H1 (cell line): Measurements from ENCODE around the gene ZNF575. TPM values are rescaled to one million over a fixed set of nuclear protein-coding genes. Genes with fewer than 3 reads are reported as not detected.

Experiments used
- BRCA1 ChIP-seq: IDR thresholded peaks from 2 replicates; pipeline ENCODE4 v1.6.1; 2012; ENCODE audit warnings: low read depth, low read length, improper control_type of control experiment
- CREB1 ChIP-seq: IDR thresholded peaks from 2 replicates; pipeline ENCODE4 v1.6.1; 2012; ENCODE audit warnings: inconsistent platforms
- CTBP2 ChIP-seq: IDR thresholded peaks from 2 replicates; pipeline ENCODE4 v1.7.0; 2011; ENCODE audit warnings: borderline replicate concordance, mild to moderate bottlenecking, moderate library complexity, mixed read lengths, low read length; ENCODE audit not compliant: insufficient read depth, insufficient read length
- HDAC6 ChIP-seq: IDR thresholded peaks from one replicate; pipeline ENCODE4 v1.7.1; 2012; ENCODE audit warnings: low read depth, mild to moderate bottlenecking, inconsistent platforms, low read length, moderate library complexity
- JUND ChIP-seq: IDR thresholded peaks from 2 replicates; pipeline ENCODE4 v1.6.1; 2011; ENCODE audit warnings: mild to moderate bottlenecking, improper control_type of control experiment, low read length
- KDM5A ChIP-seq: fragments of 200-600 bp; IDR thresholded peaks from 2 replicates; pipeline ENCODE4 v1.7.1; 2012; ENCODE audit warnings: mild to moderate bottlenecking, low read length, inconsistent platforms, mixed read lengths
- MAFK ChIP-seq: IDR thresholded peaks from 2 replicates; pipeline ENCODE4 v1.6.1; 2012; ENCODE audit warnings: low read depth, mild to moderate bottlenecking, improper control_type of control experiment, low read length
- PHF8 ChIP-seq: fragments of 200-600 bp; sonication (generic); conservative IDR thresholded peaks from 2 replicates; pipeline ENCODE4 v1.7.1; 2012; ENCODE audit warnings: low read depth, mild to moderate bottlenecking, inconsistent platforms, low read length, moderate library complexity
- POLR2A ChIP-seq, 2 experiments: IDR thresholded peaks; 1 replicate in 1 of 2; 2 replicates in 1 of 2; pipeline ENCODE4 v1.6.1; 2011; ENCODE audit warnings: low read depth in 2 of 2, low read length in 2 of 2, mild to moderate bottlenecking in 2 of 2; ENCODE audit errors: control extremely low read depth in 1 of 2
- POLR2AphosphoS5 ChIP-seq: IDR thresholded peaks from 2 replicates; pipeline ENCODE4 v1.6.1; 2011; ENCODE audit warnings: low read depth, low read length
- POU5F1 ChIP-seq: IDR thresholded peaks from 2 replicates; pipeline ENCODE4 v1.6.1; 2011; ENCODE audit warnings: low read depth, mild to moderate bottlenecking, low read length, moderate library complexity
- RAD21 ChIP-seq, 2 experiments: IDR thresholded peaks in 1 of 2; conservative IDR thresholded peaks in 1 of 2; 2 replicates each; pipeline ENCODE4 v1.6.1; 2011; ENCODE audit warnings: low read depth in 2 of 2, low read length in 2 of 2, improper control_type of control experiment in 1 of 2, inconsistent platforms in 1 of 2, mild to moderate bottlenecking in 1 of 2, moderate library complexity in 1 of 2
- RBBP5 ChIP-seq: IDR thresholded peaks from 2 replicates; pipeline ENCODE4 v1.7.1; 2012; ENCODE audit warnings: low read depth, mild to moderate bottlenecking, inconsistent platforms, low read length, moderate library complexity, borderline replicate concordance
- RNF2 ChIP-seq: fragments of 200-900, 300-1000 bp; sonication (generic); IDR thresholded peaks from 2 replicates; pipeline ENCODE4 v1.7.1; 2016; ENCODE audit warnings: borderline replicate concordance, low read depth, mild to moderate bottlenecking, antibody characterized with exemption, low read length; ENCODE audit not compliant: poor library complexity, severe bottlenecking; ENCODE audit errors: missing control alignments
- SAP30 ChIP-seq: fragments of 300-600 bp; sonication (generic); IDR thresholded peaks from 2 replicates; pipeline ENCODE4 v1.7.1; 2012; ENCODE audit warnings: low read length, moderate library complexity, mild to moderate bottlenecking, inconsistent platforms; ENCODE audit not compliant: insufficient read depth, insufficient replicate concordance
- SIN3A ChIP-seq, 2 experiments: IDR thresholded peaks in 1 of 2; conservative IDR thresholded peaks in 1 of 2; 2 replicates each; pipeline ENCODE4 v1.6.1; 2011 to 2012; ENCODE audit warnings: low read length in 2 of 2, improper control_type of control experiment in 1 of 2, low read depth in 1 of 2, mild to moderate bottlenecking in 1 of 2
- SIRT6 ChIP-seq: IDR thresholded peaks from one replicate; pipeline ENCODE4 v1.7.1; 2012; ENCODE audit warnings: low read length, inconsistent platforms
- SIX5 ChIP-seq: IDR thresholded peaks from 2 replicates; pipeline ENCODE4 v1.6.1; 2011; ENCODE audit warnings: mild to moderate bottlenecking, low read depth, low read length
- SP2 ChIP-seq: IDR thresholded peaks from 2 replicates; pipeline ENCODE4 v1.6.1; 2012; ENCODE audit warnings: mild to moderate bottlenecking, low read length, inconsistent platforms
- ZNF274 ChIP-seq: IDR thresholded peaks from 2 replicates; pipeline ENCODE4 v1.7.0; 2012; ENCODE audit warnings: low read length, borderline replicate concordance; ENCODE audit errors: extremely low read depth
- polyA plus RNA-seq, 7 experiments: library from polyadenylated mRNA; depleted of rRNA in 3 of 7; stranded (reverse) in 5 of 7; unstranded in 2 of 7; fragments of >200 nt in 5 of 7; fragments of 200-250 nt in 2 of 7; gene quantifications; 1 replicate in 5 of 7; 2 replicates in 1 of 7; 4 replicates in 1 of 7; pipeline versions ENCODE4 v1.2.1 to v1.2.3, GENCODE V29; 2011 to 2013; ENCODE audit warnings: missing spikeins in 2 of 7, mixed read lengths in 2 of 7
- total RNA-seq: library from RNA; stranded (reverse); fragmentation: NEBNext Ultra II Directional; extraction: Animal tissue kit (Norgen Biotek cat#: 25700); gene quantifications from 2 replicates; pipeline ENCODE4 v1.2.1, GENCODE V29; 2021
- TF ChIP-seq, protein P1 (sequence below): IDR thresholded peaks from 2 replicates; pipeline ENCODE4 v1.6.1; 2011; ENCODE audit warnings: low read length, improper control_type of control experiment
- TF ChIP-seq, protein P2 (sequence below): IDR thresholded peaks from 2 replicates; pipeline ENCODE4 v1.6.1; 2011; ENCODE audit warnings: low read depth, mild to moderate bottlenecking, low read length; ENCODE audit not compliant: insufficient read depth

Gene ZNF575
- total and polyA plus RNA-seq, 2 of the 8 experiments (the other 6 are each of a cell fraction or from before 2014, with no cell fraction given), result 0.05 TPM; not detected in 1

GRCh38 chr19:43575156-43575950 lies 42.4 kb downstream of the ZNF575 start, which contains the start of the genes PINLYP and XRCC1 (continued):
- TF ChIP-seq RNF2, result no peak
- peak; percentile 77; the same call in 1 of the 2 replicates for TF ChIP-seq POLR2AphosphoS5
- TF ChIP-seq CREB1, result peak; percentile 94
- TF ChIP-seq SIRT6, result no peak
- no peak for TF ChIP-seq RBBP5
- peak; percentile 18 to 66 for TF ChIP-seq POLR2A (IDR thresholded peaks at IDR 0.05; ENCODE audit: control extremely low read depth in 1 of 2, low read depth in 2 of 2, low read length in 2 of 2)
- peak; percentile 32 for TF ChIP-seq KDM5A
- TF ChIP-seq SP2, result no peak
- no peak for TF ChIP-seq BRCA1
- no peak for TF ChIP-seq MAFK
- TF ChIP-seq SIN3A (conservative IDR thresholded peaks at IDR 0.05 in 1 of 2, IDR thresholded peaks at IDR 0.05 in 1 of 2; ENCODE audit: low read depth in 1 of 2, low read length in 2 of 2), result peak; percentile 20 to 84; a peak in 3 of 4 replicates
- TF ChIP-seq HDAC6, result no peak
- TF ChIP-seq SIX5, result no peak
- peak; percentile 42; the same call in 1 of the 2 replicates for TF ChIP-seq PHF8
- TF ChIP-seq, protein P1, sequence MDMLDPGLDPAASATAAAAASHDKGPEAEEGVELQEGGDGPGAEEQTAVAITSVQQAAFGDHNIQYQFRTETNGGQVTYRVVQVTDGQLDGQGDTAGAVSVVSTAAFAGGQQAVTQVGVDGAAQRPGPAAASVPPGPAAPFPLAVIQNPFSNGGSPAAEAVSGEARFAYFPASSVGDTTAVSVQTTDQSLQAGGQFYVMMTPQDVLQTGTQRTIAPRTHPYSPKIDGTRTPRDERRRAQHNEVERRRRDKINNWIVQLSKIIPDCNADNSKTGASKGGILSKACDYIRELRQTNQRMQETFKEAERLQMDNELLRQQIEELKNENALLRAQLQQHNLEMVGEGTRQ, result no peak
- TF ChIP-seq RAD21 (IDR thresholded peaks at IDR 0.05 in 1 of 2, conservative IDR thresholded peaks at IDR 0.05 in 1 of 2; ENCODE audit: low read depth in 2 of 2, low read length in 2 of 2), result no peak
- no peak for TF ChIP-seq CTBP2
- TF ChIP-seq, protein P2, sequence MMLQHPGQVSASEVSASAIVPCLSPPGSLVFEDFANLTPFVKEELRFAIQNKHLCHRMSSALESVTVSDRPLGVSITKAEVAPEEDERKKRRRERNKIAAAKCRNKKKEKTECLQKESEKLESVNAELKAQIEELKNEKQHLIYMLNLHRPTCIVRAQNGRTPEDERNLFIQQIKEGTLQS, result peak; percentile 33; the same call in 1 of the 2 replicates
- no peak for TF ChIP-seq ZNF274
- peak; percentile 63 for TF ChIP-seq SAP30
- TF ChIP-seq JUND, result no peak
- no peak for TF ChIP-seq POU5F1
